GM13976 (cell line): ENCODE measurements around the gene FPR1.

Experiments used
- DNase-seq: peaks from one replicate; pipeline ENCODE4 v3.0.0; 2012; ENCODE audit warnings: low spot score
- CTCF ChIP-seq: IDR thresholded peaks from 2 replicates; pipeline ENCODE4 v1.5.1; 2012; ENCODE audit warnings: borderline replicate concordance, mild to moderate bottlenecking; ENCODE audit not compliant: insufficient read depth; ENCODE audit errors: extremely low read depth, missing control alignments, control extremely low read depth
- in situ Hi-C: fragments of 300-500 bp; cut with MboI; formaldehyde crosslinking; loops from one replicate; pipeline ENCODE4 v1.12.0; 2022; ENCODE audit warnings: low sequenced_read_pairs, mixed read lengths, inconsistent platforms; ENCODE audit not compliant: unreplicated experiment

FPR1 gene

GRCh38 chr19:51786646-51787494 is 35.2 kb upstream of the FPR1 start:
- in situ Hi-C loops: no loop called here
- TF ChIP-seq CTCF: no peak
- DNase-seq: no peak

- TF ChIP-seq CTCF: no peak
- DNase-seq: no peak
- in situ Hi-C loops: no loop called here
Observed at GRCh38 chr19:51784922-51785690, 33.4 kb upstream of the FPR1 start.

- no peak for TF ChIP-seq CTCF
- in situ Hi-C loops: no loop called here
- DNase-seq: no peak
Observed at GRCh38 chr19:51784109-51784785, 32.6 kb upstream of the FPR1 start.

- no peak for DNase-seq
- TF ChIP-seq CTCF: no peak
- in situ Hi-C loops: no loop called here
Observed at GRCh38 chr19:51783372-51783771, 31.7 kb upstream of the FPR1 start.

- TF ChIP-seq CTCF: no peak
- in situ Hi-C loops: no loop called here
- DNase-seq: no peak
Observed at GRCh38 chr19:51781999-51782398, 30.3 kb upstream of the FPR1 start.

- in situ Hi-C loops: no loop called here
- no peak for DNase-seq
- no peak for TF ChIP-seq CTCF
Observed at GRCh38 chr19:51780270-51780669, 28.6 kb upstream of the FPR1 start.
